GM18861 (cell line): ENCODE measurements around the gene SLC4A9.
"Not testable (repeated sequence)": the region's sequence is repeated elsewhere in the genome, so short reads cannot be mapped to it uniquely, and the experiment has no call there.

Source experiments
- ATAC-seq: cut with Tn5 transposase; IDR thresholded peaks from one replicate; pipeline ENCODE4 v1.9.1; 2021; ENCODE audit not compliant: unreplicated experiment

The SLC4A9 gene

DNA sequence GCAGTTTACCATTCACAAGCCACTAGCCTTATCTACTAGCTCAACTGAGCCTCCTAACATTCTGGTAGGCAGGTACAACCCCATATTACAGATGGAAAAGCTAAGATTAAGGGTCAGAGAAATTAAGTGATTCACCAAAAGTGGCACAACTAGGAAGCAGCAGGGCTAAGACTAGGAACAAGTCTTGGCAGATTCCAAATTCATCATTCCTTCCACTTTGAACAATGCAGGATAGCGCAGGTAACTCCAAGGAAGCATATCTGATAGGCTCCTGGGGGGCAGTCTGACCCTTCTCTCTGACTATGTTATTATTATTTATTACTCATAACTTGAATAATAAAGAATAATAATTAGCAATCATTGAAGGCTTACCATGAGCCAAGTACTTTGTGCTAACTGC lies 22.1 kb upstream of the SLC4A9 start:
- ATAC-seq: no peak

DNA sequence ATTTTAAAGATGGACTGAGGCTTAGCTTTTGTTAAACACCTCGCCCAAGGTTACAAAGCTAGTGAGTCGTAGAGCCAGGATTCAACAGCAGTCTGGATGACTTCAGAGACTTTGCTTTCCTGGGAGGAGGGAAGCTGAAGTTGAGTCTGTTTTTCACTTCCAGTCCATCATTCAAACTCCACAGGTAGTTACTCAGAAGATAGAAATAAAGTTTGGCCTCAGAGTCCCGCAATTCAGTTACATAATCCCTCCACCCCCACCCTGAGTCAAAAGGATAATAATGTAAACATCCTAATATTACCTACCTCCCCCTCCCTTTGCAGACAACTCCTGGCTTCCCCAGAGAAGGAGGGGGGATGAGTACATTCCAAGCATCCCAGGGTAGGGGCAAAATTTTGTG lies 21.7 kb upstream of the SLC4A9 start:
- ATAC-seq: no peak

DNA sequence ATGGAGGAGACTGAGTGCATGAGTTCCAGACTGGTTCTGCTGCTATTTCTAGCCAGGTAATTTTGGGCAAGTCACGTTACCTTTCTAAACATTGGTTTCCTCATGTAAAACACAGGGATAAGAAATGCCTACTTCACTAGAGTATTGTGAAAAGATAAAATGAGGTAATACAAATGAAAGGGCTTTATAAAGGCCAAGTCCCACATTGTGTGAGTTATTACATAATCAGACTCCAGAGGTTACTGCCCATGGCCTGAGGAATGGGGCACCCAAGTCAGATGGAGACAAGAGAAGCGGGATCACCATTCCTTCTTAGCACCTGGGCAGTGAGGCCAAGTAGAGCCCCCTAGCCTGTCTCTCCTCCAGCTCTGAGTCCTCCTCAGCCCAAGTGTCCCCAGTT lies 21.1 kb upstream of the SLC4A9 start:
- ATAC-seq: no peak

DNA sequence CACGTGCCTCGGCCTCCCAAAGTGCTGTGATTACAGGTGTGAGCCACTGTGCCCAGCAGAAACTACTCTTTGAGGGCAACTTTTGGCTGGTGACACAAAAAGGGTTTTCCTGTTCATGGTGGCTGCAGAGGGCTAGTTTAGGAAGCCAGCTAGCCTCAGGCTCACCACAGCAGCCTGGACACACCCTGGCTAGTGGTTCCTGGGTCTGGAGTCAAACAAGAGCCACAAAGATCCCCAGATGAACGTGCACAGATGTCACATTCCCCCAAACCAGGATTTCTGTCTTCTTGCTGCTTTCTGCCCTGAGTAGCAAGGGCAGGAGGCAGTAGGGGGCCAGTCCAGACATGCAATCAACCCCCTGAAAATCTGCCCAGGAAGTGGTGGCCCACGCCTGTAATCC lies 20.4 kb upstream of the SLC4A9 start:
- no peak for ATAC-seq

DNA sequence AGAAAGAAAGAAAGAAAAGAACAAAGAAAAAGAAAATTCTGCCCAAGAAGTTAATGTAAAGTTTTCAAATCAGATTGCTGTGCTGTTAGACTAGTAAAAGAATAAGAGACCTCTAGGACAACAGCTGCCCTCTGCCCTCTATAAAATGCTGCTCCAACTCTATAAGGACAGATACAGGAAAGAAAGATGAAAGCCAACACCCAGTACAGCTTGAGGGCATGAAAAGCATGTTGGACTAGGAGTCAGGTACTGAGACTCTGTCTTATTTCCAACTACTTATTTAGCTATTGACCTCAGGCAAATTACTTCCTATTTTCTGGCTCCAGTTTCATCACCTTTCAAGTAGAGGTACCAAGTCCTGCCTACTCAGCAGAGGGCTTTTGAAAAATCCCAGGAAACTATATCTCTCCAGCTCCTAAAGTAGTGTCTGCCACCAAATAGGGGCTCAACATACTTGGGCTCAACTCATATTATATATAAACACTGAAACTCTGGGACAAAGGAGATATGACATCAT lies 19.3 kb upstream of the SLC4A9 start:
- no peak for ATAC-seq

DNA sequence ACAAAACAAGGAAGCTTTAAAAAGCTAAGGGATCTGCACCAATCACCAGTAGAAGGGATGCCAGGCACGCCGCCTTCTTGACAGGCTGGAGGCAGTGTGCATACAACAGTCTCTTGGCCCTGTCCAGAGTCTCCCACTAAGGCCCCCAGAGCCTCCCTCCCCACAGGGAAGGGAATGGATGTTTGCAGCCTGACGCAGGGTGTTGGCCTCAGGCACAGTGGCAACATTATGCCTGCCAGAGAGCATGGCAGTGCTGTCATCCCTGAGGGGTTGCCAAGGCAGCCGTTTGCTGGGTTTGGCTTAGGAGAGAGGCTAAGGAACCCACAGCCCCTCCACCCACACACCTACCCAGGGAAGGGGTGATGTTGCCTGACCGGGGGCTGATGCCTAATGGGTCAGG lies 18.4 kb upstream of the SLC4A9 start:
- no peak for ATAC-seq

DNA sequence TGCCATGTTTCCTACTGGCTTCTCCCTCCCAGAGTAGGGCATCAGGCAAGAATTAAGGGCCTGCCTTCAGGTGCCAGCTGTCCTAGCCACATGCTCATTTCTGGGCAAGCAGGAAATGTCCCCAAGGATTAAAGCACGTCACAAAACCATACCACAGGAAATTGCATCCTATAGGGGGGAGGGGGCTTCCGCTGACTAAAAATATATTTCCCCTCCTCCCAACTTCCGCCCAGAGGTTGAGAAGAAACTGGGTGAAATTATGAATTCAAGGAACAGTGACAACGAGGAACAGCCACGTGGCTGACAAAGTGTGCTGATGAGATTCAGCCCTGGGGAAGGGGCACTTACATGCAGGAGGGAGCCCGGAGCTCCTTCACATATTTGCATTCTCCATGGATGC lies 17.7 kb upstream of the SLC4A9 start:
- no peak for ATAC-seq

DNA sequence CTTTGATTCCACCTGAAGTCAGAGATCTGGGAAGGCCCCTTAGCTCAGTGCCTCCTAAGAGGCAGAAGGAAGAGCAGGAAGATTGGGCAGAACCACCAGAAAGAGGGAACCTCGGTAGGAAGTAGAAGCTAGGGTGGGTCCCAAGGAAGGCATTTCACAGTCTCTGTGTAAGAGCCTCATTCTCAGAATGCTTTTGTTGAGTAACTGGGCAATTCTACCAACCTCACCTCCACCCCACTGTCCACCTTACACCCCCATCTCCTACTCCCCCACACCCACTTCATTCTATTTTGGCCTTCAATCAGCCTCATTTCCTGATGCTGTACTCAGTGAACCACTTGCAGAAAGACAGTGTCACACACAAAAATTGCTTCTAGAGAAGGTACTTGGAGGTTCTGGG lies 17.1 kb upstream of the SLC4A9 start:
- no peak for ATAC-seq

DNA sequence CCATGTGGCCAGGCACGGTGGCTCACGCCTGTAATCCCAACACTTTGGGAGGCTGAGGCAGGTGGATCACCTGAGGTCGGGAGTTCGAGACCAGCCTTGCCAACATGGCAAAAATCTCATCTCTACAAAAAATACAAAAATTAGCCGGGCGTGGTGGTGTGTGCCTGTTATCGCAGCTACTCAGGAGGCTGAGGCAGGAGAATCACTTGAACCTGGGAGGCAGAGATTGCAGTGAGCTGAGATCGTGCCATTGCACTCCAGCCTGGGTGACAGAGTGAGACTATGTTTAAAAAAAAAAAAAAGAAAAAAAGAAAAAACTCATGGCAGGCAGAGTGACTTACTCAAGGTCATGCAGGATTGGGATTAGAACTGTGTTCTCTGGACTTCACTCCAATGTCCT lies 16.1 kb upstream of the SLC4A9 start:
- not testable (repeated sequence) for ATAC-seq

DNA sequence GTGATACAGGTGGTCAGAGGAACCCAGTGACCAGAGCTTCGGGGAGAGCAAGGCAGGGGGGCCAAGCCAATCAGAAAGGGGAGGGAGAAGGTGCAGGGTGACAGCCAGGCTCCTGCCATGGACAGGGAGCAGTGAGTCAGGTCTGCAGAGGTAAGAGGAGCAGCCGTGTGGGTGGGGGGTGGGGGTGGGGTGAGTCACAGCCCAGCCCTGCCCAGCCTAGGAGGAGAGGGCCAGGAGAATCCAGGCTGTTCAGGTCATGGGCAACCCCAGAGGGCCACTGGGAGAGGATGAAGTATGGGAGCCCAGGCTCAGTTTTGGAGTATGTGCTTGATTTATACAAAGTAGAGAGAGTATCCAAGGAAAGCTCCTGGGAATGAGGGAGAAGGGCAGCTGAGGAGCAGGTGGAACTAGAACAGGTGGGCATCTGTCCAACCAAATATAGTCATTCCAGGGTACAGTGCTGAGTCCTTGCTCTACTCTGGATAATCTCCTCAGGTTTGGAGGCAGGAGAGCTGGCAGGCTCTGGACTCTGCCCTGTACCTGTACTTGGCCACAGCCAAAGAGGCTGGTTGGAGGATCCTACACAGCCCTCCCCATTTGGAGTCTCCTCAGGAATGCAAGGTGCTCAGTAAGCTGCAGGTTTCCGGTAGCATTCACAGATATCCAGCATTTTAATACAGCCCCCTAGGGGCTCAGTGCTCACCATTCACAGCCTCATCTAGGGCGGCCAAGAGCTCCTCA lies 15.1 kb upstream of the SLC4A9 start:
- ATAC-seq: no peak

DNA sequence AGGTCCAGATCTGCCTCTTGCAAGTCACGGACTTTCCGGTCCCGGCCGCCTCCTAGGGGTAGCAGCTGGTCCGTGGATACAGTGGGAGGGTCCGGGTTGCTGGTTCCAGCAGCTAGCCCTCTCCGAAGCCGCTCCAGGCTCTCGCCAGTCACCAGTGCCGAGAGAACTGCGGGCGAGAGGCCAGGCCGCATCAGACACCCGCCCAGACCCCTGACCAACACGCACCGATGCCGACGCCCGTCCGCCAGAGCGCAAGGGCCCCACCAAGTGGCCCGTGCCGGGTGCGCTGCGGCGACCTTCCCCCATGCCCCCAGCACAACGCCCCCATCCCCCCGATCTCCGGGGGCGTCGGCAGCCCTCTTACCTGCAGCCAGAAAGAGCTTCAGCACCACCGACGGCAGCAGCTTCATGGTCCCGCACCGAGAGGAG lies 14.1 kb upstream of the SLC4A9 start:
- peak; percentile 4 for ATAC-seq

DNA sequence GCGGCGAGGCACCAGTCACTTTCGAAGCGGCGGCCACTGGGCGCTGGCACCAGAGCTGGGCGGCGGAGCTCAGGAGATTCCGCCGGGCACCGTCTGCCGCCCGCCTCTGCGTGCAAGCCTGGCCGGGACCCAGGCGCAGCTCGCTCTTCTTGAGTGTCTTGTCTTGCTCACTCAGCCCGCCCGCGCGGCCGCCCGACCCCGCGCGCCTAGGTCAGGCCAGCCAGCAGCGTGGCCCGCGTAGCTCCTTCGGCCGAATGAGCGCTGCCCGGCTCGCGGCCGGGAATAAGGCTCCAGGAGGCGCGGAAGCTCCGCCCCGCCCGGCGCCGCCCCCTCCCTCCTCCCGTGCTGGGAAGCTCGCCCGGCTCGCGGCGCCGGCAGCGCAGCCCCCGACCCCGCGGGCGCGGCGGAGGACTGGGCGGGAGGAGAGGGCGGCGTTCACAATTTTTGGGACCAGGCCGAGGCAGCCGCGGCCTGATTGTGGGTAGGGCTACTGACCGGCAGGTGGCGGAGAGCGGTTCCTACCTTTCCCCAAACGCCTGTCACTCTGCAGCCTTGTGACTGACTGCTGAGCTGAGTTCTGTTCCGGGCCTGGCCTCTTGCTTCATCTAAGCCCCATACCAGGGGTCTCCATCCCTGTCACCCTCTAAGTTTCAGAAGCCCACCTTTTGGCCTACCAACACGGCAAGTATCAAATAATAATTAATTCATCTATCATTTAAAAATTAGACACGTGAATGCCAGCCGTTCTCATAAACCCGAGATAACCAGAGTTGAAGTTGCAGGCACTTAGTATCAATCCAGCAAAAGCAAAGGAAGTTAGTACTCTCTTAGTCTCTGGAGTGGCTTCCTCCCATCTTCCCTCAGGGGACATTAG lies 13.4 kb upstream of the SLC4A9 start, which contains the start of gene HBEGF:
Gene HBEGF (minus strand): TSS at position 256 of the 874 bp plus-strand sequence. CDS start 275 bp downstream, outside the sequence.
- peak; percentile 58 for ATAC-seq

DNA sequence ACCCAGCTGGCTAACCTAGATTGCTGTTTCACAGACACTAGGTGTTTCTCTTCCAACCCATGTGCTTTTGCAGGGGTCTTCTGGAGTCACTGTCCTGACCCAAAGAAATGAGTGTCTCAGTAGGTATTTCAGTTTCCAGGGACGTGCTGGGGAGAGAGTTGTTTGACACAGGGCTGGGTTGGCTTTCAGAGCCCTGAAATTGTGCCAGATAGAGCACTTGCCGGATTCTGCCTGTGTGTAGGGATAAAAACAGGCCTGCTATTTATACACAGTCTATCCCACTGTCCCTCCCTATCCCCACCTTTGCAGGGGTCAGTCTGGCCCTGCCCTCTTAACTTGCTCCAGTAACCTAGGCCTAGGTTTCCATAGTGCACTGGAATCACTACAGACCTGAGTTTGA lies 12.6 kb upstream of the SLC4A9 start:
- ATAC-seq: no peak

DNA sequence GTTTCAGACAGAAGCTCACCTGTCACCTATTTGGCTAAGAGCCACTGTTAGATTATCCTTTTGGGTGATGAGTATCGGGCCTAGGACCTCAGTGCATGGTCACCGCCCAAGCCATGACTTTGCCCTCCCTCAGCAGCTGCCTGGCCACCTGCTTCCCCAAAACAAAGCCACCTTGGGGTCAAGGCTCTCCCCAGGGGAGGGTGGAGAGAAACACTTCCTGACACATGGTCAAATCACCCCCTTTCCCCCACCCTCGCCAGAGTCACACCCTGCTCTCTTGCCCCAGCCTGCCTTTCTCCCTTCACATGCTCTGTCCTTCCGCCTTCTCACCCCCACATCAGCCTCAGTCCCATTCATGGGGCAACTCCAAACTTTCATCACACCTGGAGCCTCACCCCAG lies 11.9 kb upstream of the SLC4A9 start:
- no peak for ATAC-seq

DNA sequence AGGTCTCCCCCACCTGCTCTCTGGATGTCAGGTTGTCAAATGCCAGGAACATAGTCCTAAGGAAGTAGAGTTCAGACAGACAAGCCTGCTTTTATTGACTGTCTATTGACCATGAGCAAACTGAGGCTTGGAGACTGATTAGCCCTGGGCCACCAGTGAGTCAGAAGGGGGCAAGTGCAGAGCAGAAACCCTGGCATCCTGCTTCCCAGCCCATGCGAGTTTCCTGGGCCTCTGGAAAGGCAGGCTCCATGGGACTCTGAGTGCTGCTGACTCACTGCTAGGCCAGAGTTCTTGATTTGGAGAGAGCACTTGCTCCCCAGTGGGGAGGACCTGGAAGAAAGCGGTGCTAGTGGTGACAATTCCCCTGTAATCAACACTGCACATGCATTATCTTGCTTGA lies 10.8 kb upstream of the SLC4A9 start:
- ATAC-seq: no peak

DNA sequence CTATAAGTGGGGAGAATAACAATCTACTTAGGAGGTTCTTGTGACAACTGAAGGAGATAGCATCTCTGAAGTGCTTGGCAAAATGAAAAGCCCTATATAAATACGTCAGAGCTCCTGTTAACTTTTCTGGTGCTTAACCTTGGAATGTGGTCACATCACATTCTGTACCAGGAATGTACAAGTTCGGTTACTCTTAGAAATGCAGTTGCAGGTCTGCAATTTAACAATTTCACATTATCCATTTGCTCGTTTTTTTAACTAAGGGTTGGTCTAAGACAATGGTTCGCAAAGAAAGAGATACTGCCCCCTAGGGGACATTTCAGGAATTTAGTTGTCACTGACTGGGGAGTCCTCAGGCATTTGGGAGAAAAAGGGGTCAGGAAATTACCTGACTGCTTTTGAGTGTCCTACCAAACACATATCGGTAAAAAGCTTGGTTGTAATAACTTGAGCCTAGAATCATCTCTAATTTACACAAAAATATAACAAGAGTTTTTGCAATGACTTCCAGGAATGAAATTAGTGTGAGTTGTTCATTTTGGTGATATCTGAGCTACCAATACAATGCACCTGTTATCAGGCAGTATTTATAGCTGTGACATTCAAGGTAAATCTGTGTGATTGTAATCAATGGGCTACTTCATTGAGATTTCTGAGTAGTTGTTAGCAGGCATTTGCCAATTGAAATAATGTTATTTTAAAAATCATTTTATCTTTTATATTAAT lies 8.2 kb upstream of the SLC4A9 start:
- ATAC-seq: peak; percentile 77

DNA sequence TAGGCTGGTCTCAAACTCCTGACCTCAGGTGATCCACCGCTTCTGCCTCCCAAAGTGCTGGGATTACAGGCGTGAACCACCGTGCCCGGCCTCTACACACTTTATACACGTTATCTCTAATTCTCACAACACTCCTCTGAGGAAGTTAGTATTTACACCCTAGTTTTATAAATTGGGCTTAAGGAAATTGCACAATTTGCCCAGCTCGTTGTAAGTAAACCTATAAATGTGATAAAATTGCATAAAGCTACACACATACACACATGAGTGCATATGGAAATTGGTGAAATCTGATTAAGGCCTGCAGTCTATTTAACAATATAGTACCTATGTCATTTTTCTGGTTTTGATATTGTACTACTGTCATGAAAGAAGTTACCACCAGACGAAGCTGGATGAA lies 4.4 kb upstream of the SLC4A9 start:
- ATAC-seq: no peak

DNA sequence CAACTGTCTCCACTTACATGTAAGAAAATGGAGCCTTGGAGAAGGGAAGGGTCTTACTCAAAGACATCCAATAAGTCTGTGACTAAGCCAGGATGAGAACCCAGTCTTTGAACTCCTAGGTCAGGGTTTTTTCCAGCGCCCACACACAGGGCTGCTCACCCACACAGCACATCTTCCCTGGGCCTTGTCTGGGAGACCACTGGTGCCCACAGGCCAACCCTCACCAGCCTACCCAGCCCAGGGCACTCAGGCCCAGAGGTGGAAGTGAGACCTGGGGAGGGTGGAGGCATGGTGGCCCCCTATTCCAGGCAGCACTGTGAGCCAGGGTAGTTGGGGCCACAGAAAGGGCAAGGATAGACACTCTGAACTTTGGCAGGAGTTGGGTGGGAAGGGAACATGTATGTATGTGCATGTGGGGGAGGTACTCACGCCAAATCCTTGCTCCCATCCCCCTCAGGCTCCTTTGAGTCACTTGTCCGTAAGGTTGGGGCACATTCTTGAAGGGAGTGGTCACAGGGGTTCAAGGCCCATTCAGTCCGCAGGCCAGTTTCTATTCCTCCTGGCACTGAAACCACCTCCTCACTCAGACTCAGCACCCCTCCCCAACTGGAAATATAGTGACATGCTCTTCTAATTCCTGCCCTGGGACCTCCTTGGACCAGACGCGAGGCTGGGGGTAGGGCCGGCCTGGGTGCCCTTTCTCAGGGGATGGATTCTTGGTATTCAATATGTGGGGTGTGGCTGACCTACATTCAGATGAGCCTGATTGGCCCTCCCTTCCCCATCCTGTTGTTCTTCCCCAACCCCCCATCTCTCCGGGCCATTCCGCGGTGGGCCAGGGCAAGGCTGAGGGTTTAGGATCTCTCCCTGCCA lies 2.9 kb upstream of the SLC4A9 start:
- ATAC-seq: no peak

DNA sequence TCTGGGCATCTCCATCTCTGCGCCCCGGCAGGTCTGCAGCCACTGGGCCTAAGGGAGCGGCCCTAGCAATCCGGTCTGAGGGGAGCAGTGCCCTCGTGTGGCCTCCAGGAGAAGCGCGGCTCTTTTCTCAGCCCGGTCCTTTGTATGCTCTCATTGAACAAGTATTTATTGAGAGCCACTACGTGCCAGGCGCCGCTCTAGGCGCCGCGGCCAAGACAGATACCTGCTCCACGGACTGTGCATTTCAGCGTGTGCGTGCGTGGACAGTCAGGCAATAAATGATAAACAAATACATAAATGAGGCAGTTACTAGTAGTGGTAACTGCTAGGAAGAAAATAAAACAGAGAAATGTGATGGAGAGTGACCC lies 2.3 kb upstream of the SLC4A9 start:
- ATAC-seq: peak; percentile 85

DNA sequence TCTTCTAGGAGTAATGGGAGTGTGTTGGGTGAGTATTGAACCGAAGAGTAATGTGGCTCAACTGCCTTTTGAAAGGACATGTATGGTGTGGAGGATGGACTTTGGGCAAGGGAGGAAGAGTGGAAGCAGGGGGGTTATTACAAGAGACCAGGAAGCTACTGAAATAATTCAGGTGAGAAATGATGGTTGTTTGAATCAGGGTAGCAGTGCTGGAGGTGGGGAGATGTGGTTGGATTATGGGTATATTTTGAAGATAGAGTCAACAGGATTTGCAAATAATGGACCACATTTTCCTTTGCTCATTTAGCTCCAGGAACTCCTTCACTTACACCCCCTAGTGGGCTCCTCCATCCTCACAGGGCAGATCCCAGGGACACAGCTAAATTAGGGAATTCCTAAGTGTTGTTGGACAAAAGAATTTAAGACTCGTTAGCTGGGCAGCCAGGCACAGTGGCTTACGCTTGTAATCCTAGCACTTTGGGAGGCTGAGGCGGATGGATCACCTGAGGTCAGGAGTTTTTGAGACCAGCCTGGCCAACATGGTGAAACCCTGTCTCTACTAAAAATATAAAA lies 1.2 kb upstream of the SLC4A9 start:
- ATAC-seq: no peak
